K562 (cell line): ENCODE data around the gene DRP2.

Experiments used
- COPS2 ChIP-seq: fragments of 450-650 bp; conservative IDR thresholded peaks from 2 replicates; pipeline ENCODE4 v1.6.1; 2016; ENCODE audit warnings: mild to moderate bottlenecking, moderate library complexity
- HDAC3 ChIP-seq: fragments of 450-650 bp; IDR thresholded peaks from 2 replicates; pipeline ENCODE4 v1.6.1; 2018; ENCODE audit warnings: borderline replicate concordance, mild to moderate bottlenecking, moderate library complexity; ENCODE audit not compliant: partially characterized antibody
- HMGXB4 ChIP-seq: sonication (generic); formaldehyde crosslinking; IDR thresholded peaks from 2 replicates; pipeline ENCODE4 v1.8.1; 2023; ENCODE audit warnings: mild to moderate bottlenecking, missing genetic modification reagents
- KAT8 ChIP-seq: fragments of 450-650 bp; IDR thresholded peaks from 2 replicates; pipeline ENCODE4 v1.6.1; 2016; ENCODE audit warnings: low read depth, mild to moderate bottlenecking
- REST ChIP-seq, 2 experiments: fragments of 450-650 bp; formaldehyde crosslinking in 1 of 2; IDR thresholded peaks; 2 replicates each; pipeline versions ENCODE4 v1.4.0 to v1.6.1; 2014 to 2020; ENCODE audit warnings: mild to moderate bottlenecking in 2 of 2, borderline replicate concordance in 1 of 2, low read depth in 1 of 2
- SRSF3 ChIP-seq: fragments of 200-400 bp; formaldehyde crosslinking; IDR thresholded peaks from 2 replicates; pipeline ENCODE4 v1.6.1; 2016; ENCODE audit warnings: mild to moderate bottlenecking, low read length, moderate library complexity; ENCODE audit not compliant: insufficient read depth
- STAT6 ChIP-seq: sonication (generic); formaldehyde crosslinking; IDR thresholded peaks from 2 replicates; pipeline ENCODE4 v1.8.1; 2023; ENCODE audit warnings: mild to moderate bottlenecking, missing genetic modification reagents
- TRIM25 ChIP-seq: fragments of 450-650 bp; IDR thresholded peaks from 2 replicates; pipeline ENCODE4 v1.7.0; 2016; ENCODE audit warnings: borderline replicate concordance

GRCh38 chrX:101208152-101208905, 11.3 kb upstream of the DRP2 start:
- TF ChIP-seq REST (IDR thresholded peaks at IDR 0.05; ENCODE audit: borderline replicate concordance) (no peak), REST (CRISPR knock-in tag; IDR thresholded peaks at IDR 0.05; ENCODE audit: low read depth) (no peak), KAT8 (no peak), HDAC3 (no peak), HMGXB4 (no peak), TRIM25 (no peak), COPS2 (no peak), SRSF3 (no peak), STAT6 (CRISPR knock-in tag) (no peak)
